Measurements from ENCODE around the gene UNCX. TPM values are rescaled to one million over a fixed set of nuclear protein-coding genes. Genes with fewer than 3 reads are reported as not detected.

UNCX gene
- total RNA-seq, 2 donors from 2014 or later, result not detected

GRCh38 chr7:1242256-1242605 is 9.6 kb downstream of the UNCX start:
- 6% methylated on average over 33 of the region's 33 CpGs for WGBS
- intact Hi-C loops (cut with DNase I), result no loop called here
- peaks cover 93% of the 10 kb centered on the region for H3K27me3 ChIP-seq (replicated peaks; ENCODE audit: insufficient read depth)

DNA sequence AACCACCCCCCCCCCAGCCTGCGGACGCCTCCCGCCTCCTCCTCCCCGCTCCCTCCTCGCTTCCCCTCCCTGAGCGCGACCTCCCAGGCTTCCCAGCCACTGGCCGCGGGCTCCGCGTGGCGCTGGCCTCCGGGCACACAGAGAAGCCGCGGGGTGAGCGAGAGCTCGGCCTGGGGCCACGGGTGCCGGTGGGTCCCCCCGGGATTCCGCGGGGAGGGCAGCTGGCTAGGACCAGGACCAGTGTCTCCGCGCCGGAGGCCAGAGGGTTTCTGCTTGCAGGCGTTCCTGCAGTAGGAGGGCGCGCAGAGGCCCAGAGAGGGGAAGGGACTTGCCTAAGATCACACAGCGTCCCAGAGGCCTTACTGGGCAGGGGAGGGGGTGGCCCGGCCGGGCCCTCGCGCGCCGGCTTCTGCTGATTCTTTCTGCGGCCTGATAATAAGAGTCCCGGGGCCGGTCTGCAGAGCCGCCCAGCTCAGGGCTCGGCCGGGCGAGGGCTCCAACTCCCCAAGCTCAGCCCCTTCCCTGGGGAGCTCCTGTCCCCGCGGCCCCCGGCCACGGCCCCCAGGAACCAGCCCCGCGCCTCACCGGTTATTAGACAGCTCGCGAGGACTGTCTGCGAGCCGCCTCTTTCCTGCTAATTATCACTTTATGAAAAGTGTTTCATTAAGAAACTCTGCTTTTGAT is 10.1 kb downstream of the UNCX start:
- DNase-seq (ENCODE audit: low spot score), result no peak
- Histone ChIP-seq H3K36me3 (no peaks in the 10 kb centered on the region), H3K4me1 (replicated peaks) (no peaks in the 10 kb centered on the region), H3K27me3 (replicated peaks; ENCODE audit: insufficient read depth) (peaks cover 93% of the 10 kb centered on the region), H3K4me3 (no peak overlapping the region), H3K27ac (no peak overlapping the region), H3K9me3 (no peaks in the 10 kb centered on the region)
- TF ChIP-seq CTCF (IDR thresholded peaks at IDR 0.05) (no peak), POLR2AphosphoS5 (IDR thresholded peaks at IDR 0.05) (no peak), POLR2A (IDR thresholded peaks at IDR 0.05) (no peak)
- intact Hi-C loops (cut with DNase I), result no loop called here
- WGBS, result 7% methylated on average over 53 of the region's 53 CpGs

More at GRCh38 chr7:1242256-1242605, 9.6 kb downstream of the UNCX start:
- Histone ChIP-seq H3K9me3 (no peaks in the 10 kb centered on the region), H3K4me3 (no peak overlapping the region), H3K36me3 (no peaks in the 10 kb centered on the region), H3K27ac (no peak overlapping the region), H3K4me1 (replicated peaks) (no peaks in the 10 kb centered on the region)
- DNase-seq (ENCODE audit: low spot score), result no peak
- TF ChIP-seq CTCF (IDR thresholded peaks at IDR 0.05) (no peak), POLR2A (IDR thresholded peaks at IDR 0.05) (no peak), POLR2AphosphoS5 (IDR thresholded peaks at IDR 0.05) (no peak)

DNA sequence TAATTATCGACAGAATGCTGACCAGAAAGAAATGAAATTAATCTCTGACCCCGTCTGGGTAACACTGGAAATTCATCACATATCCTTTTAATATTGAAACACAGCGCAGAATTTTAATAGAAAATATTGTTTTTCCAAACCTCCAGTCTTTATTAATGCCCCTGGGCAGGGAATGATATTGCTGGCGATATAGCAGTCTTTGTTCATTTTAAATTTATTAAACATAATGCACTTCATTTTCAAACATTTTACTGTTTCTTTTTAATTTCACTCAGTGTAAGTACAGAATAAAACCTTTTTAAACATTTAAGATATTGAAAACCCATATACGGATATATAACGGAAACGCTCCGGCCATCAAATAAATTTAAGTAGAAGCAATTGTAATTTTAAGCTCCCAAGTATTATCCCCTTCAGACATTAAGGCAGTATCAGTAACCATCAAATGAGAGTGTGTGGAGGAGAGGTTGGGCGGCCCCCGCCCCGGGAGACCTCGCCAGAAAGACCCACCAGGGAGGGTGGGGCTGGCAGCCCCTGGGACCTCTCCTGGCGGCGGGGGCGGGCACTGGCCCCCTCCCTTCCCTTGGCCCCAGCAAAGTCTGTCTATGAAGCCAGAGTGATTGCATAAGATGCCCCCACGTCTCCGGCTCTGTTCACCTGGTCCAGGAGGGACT is 10.8 kb downstream of the UNCX start:
- TF ChIP-seq POLR2A (IDR thresholded peaks at IDR 0.05), result no peak
- no peak overlapping the region for H3K4me3 ChIP-seq
- no peak overlapping the region for H3K27ac ChIP-seq
- no peaks in the 10 kb centered on the region for H3K4me1 ChIP-seq (replicated peaks)
- no peak for DNase-seq (ENCODE audit: low spot score)
- intact Hi-C loops (cut with DNase I), result no loop called here
- H3K9me3 ChIP-seq, result no peaks in the 10 kb centered on the region
- peaks cover 93% of the 10 kb centered on the region for H3K27me3 ChIP-seq (replicated peaks; ENCODE audit: insufficient read depth)
- H3K36me3 ChIP-seq, result no peaks in the 10 kb centered on the region
- WGBS, result 7% methylated on average over 17 of the region's 17 CpGs

GRCh38 chr7:1243964-1244416 is 11.3 kb downstream of the UNCX start:
- Histone ChIP-seq H3K27me3 (replicated peaks; ENCODE audit: insufficient read depth) (peaks cover 93% of the 10 kb centered on the region), H3K27ac (no peak overlapping the region), H3K4me1 (replicated peaks) (no peaks in the 10 kb centered on the region), H3K9me3 (no peaks in the 10 kb centered on the region), H3K36me3 (no peaks in the 10 kb centered on the region), H3K4me3 (no peak overlapping the region)
- 4% methylated on average over 22 of the region's 24 CpGs for WGBS
- intact Hi-C loops (cut with DNase I), result no loop called here
- no peak for DNase-seq (ENCODE audit: low spot score)
- TF ChIP-seq POLR2AphosphoS5 (IDR thresholded peaks at IDR 0.05), result no peak
- TF ChIP-seq POLR2A (IDR thresholded peaks at IDR 0.05), result no peak
- no peak for TF ChIP-seq CTCF (IDR thresholded peaks at IDR 0.05)

DNA sequence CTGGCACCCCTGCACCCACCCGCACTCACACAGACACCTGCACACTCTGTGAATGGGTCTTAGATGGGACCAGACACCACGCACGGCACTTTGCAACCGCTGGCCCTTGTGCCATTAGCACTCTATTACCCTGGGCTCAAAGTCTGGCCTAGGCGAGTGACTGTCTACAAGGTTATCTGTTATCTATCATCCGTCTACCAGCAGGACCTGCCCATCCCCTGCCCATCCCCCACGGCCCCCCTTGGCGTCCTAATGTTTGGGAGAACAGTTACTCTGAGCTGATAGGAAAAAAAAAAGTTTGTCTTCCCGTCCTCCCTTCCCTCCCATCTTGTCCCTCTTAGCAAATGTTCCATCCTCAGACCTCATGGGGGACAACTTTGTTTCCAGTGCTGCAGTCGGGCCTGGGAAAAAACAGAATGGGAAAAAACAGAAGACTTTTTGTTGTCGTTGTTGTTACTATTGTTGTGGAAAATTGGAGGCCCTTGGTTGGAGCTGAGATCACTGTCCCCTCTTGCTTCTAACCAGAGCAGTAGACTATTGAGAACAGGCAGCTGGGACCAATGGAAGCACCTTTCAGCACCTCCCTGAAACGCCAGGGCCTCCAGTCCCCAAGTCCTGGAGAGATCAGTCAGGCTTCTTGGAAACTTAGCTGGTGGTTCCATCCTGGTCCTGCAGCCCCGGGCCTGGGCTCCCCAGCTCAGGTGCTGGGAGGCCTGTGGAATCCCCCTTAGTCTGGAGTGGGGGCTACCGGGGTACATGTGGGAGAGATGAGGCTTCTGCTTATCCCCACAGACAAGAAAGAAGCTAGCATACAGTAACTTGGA is 12.2 kb downstream of the UNCX start:
- 24% methylated on average over 14 of the region's 14 CpGs for WGBS
- no peak overlapping the region for H3K27ac ChIP-seq
- no peaks in the 10 kb centered on the region for H3K4me1 ChIP-seq (replicated peaks)
- peaks cover 92% of the 10 kb centered on the region for H3K27me3 ChIP-seq (replicated peaks; ENCODE audit: insufficient read depth)
- H3K4me3 ChIP-seq, result no peak overlapping the region
- H3K36me3 ChIP-seq, result no peaks in the 10 kb centered on the region
- intact Hi-C loops (cut with DNase I), result no loop called here
- DNase-seq (ENCODE audit: low spot score), result no peak
- H3K9me3 ChIP-seq, result no peaks in the 10 kb centered on the region
- TF ChIP-seq CTCF (IDR thresholded peaks at IDR 0.05), result no peak
- TF ChIP-seq POLR2AphosphoS5 (IDR thresholded peaks at IDR 0.05), result no peak
- TF ChIP-seq POLR2A (IDR thresholded peaks at IDR 0.05), result no peak
